Neutrophil (primary cell): ENCODE measurements around the gene MXRA8.

Source experiments
- H3K27ac ChIP-seq: fragments of 200-600 bp; sonication (generic); 2 replicates; pipeline ENCODE4 v1.5.1; 2016; ENCODE audit warnings: mild to moderate bottlenecking, moderate library complexity
- H3K27me3 ChIP-seq: fragments of 200-600 bp; sonication (generic); 2 replicates; pipeline ENCODE4 v1.6.0; 2016; ENCODE audit warnings: mild to moderate bottlenecking
- H3K36me3 ChIP-seq: fragments of 200-600 bp; sonication (generic); 2 replicates; pipeline ENCODE4 v1.5.1; 2017
- H3K4me1 ChIP-seq, 2 experiments: fragments of 200-600 bp in 1 of 2; sonication (generic) in 1 of 2; 1 replicate in 1 of 2; 2 replicates in 1 of 2; pipeline versions ENCODE4 v1.5.1 to v1.6.1; 2013 to 2016; ENCODE audit warnings: low read depth in 1 of 2, low read length in 1 of 2, mild to moderate bottlenecking in 1 of 2, moderate library complexity in 1 of 2; ENCODE audit not compliant: control insufficient read depth in 1 of 2, insufficient read depth in 1 of 2
- H3K4me3 ChIP-seq, 2 experiments: fragments of 200-600 bp in 1 of 2; sonication (generic) in 1 of 2; 1 replicate in 1 of 2; 2 replicates in 1 of 2; pipeline ENCODE4 v1.5.1; 2013 to 2016; ENCODE audit warnings: low read depth in 1 of 2, low read length in 1 of 2, mild to moderate bottlenecking in 1 of 2, moderate library complexity in 1 of 2
- H3K9me3 ChIP-seq: fragments of 200-600 bp; sonication (generic); 2 replicates; pipeline ENCODE4 v1.5.1; 2016
- CTCF ChIP-seq: fragments of 200-600 bp; sonication (generic); IDR thresholded peaks from 2 replicates; pipeline ENCODE4 v1.5.1; 2016; ENCODE audit warnings: antibody characterized with exemption

Gene MXRA8

GRCh38 chr1:1315435-1315954 is 42.9 kb downstream of the MXRA8 start:
- no peak for TF ChIP-seq CTCF

GRCh38 chr1:1314678-1315335 is 43.5 kb downstream of the MXRA8 start:
- Histone ChIP-seq H3K27me3 (no peaks in the 10 kb centered on the region), H3K9me3 (no peaks in the 10 kb centered on the region), H3K36me3 (peaks cover 92% of the 10 kb centered on the region), H3K27ac (no peak overlapping the region), H3K4me3 (no peak overlapping the region), H3K4me1 (no peaks in the 10 kb centered on the region)
- TF ChIP-seq CTCF: no peak

More at GRCh38 chr1:1315435-1315954, 42.9 kb downstream of the MXRA8 start:
- H3K4me1 ChIP-seq: no peaks in the 10 kb centered on the region
- H3K27me3 ChIP-seq: no peaks in the 10 kb centered on the region
- no peak overlapping the region for H3K27ac ChIP-seq
- H3K9me3 ChIP-seq: no peaks in the 10 kb centered on the region
- peaks cover 92% of the 10 kb centered on the region for H3K36me3 ChIP-seq
- no peak overlapping the region for H3K4me3 ChIP-seq

GRCh38 chr1:1314237-1314586 is 44.1 kb downstream of the MXRA8 start:
- TF ChIP-seq CTCF: no peak
- Histone ChIP-seq H3K4me3 (no peak overlapping the region), H3K4me1 (peaks cover 5% of the 10 kb centered on the region in 2 experiments), H3K9me3 (no peaks in the 10 kb centered on the region), H3K27ac (no peak overlapping the region), H3K36me3 (peaks cover 87% of the 10 kb centered on the region), H3K27me3 (peaks cover 4% of the 10 kb centered on the region)

GRCh38 chr1:1313500-1314236 is 44.7 kb downstream of the MXRA8 start:
- no peaks in the 10 kb centered on the region for H3K9me3 ChIP-seq
- peaks cover 81% of the 10 kb centered on the region for H3K36me3 ChIP-seq
- no peak for TF ChIP-seq CTCF
- H3K4me1 ChIP-seq: peaks cover 9 to 10% of the 10 kb centered on the region in 2 experiments
- no peak overlapping the region for H3K27ac ChIP-seq
- H3K4me3 ChIP-seq: no peak overlapping the region
- peaks cover 4% of the 10 kb centered on the region for H3K27me3 ChIP-seq

- Histone ChIP-seq H3K36me3 (peaks cover 71% of the 10 kb centered on the region), H3K4me3 (no peak overlapping the region), H3K27me3 (peaks cover 4% of the 10 kb centered on the region), H3K4me1 (peaks cover 9 to 12% of the 10 kb centered on the region in 2 experiments), H3K9me3 (no peaks in the 10 kb centered on the region), H3K27ac (no peak overlapping the region)
- TF ChIP-seq CTCF: no peak
Measured at GRCh38 chr1:1312450-1313314, 45.7 kb downstream of the MXRA8 start.
